ENCODE data around the gene ARTN.

DNA sequence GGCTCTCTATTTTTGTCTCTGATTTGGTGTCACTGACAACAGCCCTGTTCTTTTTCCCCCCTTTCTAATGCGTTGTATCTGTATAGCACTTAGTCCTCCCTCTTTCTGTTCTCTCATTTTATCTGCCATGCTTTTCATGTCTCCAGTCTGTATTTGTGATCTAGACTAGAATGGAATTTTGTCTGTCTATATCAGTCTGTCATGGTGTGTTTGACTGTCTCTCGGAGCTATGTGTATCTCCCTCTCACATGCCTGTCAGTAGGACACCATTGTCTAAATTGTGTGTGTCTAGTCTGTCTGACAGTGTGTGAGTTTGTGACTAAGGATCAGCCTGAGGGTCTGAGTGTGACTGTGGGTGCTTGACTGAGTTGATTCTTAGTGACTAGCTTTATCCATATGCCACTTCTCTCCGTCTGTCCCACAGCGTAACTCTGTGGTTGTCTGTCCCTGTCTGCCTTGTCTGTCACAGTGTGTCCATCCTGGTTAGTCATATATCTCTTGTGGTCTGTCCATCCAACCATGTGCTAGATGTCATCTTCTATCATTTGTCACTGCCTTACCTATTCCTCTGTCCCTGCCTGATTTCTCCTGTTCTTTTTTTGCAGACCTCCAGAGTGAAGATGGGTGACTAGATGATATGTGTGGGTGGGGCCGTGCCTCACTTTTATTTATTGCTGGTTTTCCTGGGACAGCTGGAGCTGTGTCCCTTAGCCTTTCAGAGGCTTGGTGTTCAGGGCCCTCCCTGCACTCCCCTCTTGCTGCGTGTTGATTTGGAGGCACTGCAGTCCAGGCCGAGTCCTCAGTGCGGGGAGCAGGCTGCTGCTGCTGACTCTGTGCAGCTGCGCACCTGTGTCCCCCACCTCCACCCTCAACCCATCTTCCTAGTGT lies 44.0 kb downstream of the ARTN start:
- TF ChIP-seq, protein P1, sequence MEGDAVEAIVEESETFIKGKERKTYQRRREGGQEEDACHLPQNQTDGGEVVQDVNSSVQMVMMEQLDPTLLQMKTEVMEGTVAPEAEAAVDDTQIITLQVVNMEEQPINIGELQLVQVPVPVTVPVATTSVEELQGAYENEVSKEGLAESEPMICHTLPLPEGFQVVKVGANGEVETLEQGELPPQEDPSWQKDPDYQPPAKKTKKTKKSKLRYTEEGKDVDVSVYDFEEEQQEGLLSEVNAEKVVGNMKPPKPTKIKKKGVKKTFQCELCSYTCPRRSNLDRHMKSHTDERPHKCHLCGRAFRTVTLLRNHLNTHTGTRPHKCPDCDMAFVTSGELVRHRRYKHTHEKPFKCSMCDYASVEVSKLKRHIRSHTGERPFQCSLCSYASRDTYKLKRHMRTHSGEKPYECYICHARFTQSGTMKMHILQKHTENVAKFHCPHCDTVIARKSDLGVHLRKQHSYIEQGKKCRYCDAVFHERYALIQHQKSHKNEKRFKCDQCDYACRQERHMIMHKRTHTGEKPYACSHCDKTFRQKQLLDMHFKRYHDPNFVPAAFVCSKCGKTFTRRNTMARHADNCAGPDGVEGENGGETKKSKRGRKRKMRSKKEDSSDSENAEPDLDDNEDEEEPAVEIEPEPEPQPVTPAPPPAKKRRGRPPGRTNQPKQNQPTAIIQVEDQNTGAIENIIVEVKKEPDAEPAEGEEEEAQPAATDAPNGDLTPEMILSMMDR (IDR thresholded peaks at IDR 0.05), result no peak
- TF ChIP-seq EP300 (IDR thresholded peaks at IDR 0.05), result no peak
- no peak for TF ChIP-seq POLR2A (IDR thresholded peaks at IDR 0.05)

Data from ovary (tissue), 3 donors.